HG03432 (cell line): ENCODE data around the gene VSTM2L.
"Not testable (repeated sequence)": the region's sequence is repeated elsewhere in the genome, so short reads cannot be mapped to it uniquely, and the experiment has no call there.

ENCODE experiments used
- ATAC-seq: cut with Tn5 transposase; IDR thresholded peaks from one replicate; pipeline ENCODE4 v1.9.1; 2021; ENCODE audit warnings: mild to moderate bottlenecking, moderate library complexity; ENCODE audit not compliant: unreplicated experiment

VSTM2L gene, protein sequence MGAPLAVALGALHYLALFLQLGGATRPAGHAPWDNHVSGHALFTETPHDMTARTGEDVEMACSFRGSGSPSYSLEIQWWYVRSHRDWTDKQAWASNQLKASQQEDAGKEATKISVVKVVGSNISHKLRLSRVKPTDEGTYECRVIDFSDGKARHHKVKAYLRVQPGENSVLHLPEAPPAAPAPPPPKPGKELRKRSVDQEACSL

GRCh38 chr20:37902504-37903313 is at the start of gene VSTM2L:
TSS of gene VSTM2L (plus strand) at chr20:37903127. CDS start at chr20:37903351, 224 bp downstream.
- ATAC-seq, result no peak

- ATAC-seq, result peak; percentile 69
Observed at GRCh38 chr20:37853823-37854375, 49.0 kb upstream of the VSTM2L start.

GRCh38 chr20:37856034-37856433 is 46.9 kb upstream of the VSTM2L start:
- ATAC-seq, result not testable (repeated sequence)

- no peak for ATAC-seq
Observed at GRCh38 chr20:37856932-37857660, 45.8 kb upstream of the VSTM2L start.

DNA sequence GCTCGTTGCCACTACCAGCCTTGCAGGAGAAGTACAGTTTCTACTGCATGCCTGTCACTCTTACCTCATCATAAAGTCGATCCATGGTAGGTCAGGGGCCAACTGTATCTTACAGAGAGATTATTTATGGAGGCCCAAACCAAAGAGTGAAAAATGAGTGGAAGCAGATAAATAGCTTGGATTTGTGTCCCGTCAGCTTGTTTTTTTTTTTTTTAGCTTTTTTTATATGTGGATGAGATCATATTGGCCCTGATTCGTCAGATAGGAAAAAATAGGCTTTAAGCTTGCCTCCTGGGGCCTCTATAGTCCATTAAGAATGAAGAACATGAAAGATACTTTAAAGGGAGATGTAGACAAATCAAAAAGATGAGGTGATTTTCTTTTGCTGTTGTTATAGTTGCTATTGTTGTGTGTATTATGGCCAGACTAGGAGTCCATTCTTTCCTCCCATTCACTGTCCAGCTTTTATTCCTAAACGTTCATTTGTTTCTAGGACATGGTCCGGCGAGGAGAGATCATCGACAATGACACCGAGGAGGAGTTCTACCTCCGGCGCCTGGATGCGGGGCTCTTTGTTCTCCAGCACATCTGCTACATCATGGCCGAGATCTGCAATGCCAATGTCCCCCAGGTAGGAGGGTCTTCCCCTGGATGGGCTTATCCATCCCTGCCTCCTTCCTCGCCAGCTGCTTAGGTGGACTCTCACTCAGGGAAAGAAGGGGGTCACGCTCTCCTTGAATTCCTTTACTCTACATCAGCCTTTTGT is 43.3 kb upstream of the VSTM2L start:
- no peak for ATAC-seq

DNA sequence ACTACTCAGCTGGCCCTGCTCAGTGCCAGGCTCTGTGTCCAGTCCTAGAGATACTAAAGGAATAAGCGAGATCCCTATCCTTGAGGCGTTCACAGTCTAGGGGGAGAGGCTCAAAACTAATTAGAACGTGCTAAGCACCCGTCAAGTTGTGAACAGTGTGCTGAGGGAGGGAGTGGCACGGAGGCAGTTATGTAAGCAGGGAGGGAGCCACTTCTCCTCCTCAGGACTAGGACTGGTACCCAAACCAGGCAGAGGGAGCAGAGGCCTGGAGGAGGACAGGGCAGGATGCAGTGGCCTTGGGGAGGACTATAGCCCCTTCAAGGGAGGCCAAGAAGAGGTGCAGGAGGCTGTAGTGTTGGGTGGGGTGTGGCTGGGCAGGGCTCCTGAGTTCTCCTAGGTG is 39.6 kb upstream of the VSTM2L start:
- ATAC-seq, result no peak

GRCh38 chr20:37864298-37864697 is 38.6 kb upstream of the VSTM2L start:
- no peak for ATAC-seq

GRCh38 chr20:37866051-37866450 is 36.9 kb upstream of the VSTM2L start:
- ATAC-seq, result no peak

GRCh38 chr20:37867289-37868195 is 35.4 kb upstream of the VSTM2L start:
- ATAC-seq, result no peak

GRCh38 chr20:37868851-37869333 is 34.0 kb upstream of the VSTM2L start:
- no peak for ATAC-seq

- no peak for ATAC-seq
Observed at GRCh38 chr20:37869334-37869861, 33.5 kb upstream of the VSTM2L start.

- no peak for ATAC-seq
Observed at GRCh38 chr20:37870294-37870693, 32.6 kb upstream of the VSTM2L start.

GRCh38 chr20:37871751-37872150 is 31.2 kb upstream of the VSTM2L start:
- no peak for ATAC-seq

DNA sequence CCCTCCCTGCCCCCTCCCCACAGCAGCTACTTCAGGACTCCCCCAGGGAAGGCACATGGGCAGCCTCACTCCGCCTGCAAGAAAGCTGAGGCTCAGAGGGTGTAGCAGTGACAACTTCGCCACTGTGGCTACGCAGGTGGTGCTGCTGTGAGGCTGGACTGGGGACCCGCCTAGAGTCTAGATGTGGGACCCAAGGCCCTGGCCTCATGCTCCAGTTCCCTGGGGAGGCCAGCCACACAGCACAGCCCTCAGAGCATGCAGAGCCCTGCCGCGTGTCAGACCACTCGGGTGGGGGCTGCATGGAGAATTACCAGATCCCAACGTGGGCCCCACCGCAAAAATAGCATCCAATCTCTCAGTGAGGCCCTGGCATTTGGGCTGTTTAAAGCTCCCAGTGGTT is 30.8 kb upstream of the VSTM2L start:
- ATAC-seq, result no peak

DNA sequence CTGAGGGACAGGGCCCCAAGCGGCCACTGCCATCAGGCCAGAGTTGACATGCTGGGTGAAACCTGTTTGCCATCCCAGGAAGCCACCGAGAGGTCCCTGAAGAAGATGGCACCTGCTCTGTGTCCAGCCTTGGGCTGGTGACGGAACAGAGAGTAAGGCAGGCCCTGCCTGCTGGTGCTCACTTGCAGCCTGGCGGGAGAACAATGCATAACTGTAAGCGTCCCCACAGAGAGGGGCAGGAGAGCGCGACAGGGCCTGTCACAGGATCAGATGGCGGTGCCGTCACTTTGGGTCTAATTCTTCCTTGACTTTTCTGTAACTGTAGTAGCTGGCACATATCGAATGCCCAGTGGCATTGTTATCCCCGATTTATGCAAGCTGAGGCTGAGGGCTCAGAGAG is 29.0 kb upstream of the VSTM2L start:
- ATAC-seq, result no peak

- no peak for ATAC-seq
Observed at GRCh38 chr20:37875460-37876175, 27.3 kb upstream of the VSTM2L start.

DNA sequence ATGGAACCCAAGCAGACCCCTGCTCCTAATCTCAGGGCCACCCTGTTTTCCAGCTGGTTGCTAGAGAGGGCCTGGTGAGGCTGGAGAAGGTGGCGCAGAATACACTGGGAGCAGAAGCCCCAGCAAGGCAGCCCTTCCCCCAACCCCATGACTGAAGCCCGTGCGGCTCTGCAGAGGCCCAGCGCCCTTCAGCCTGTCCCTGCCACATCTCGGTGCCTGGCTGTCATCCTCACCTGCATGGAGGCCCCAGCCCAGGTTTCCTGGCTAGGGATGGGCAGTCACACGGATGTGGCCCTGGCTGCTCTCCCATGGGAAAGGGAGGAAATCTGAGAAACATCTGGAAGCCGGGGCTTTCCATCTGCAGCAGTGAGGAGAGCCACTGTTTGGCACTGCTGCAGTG is 26.1 kb upstream of the VSTM2L start:
- no peak for ATAC-seq
